ENCODE results near the gene RGS17.
"Not testable (repeated sequence)": the region's sequence is repeated elsewhere in the genome, so short reads cannot be mapped to it uniquely, and the experiment has no call there.

Gene RGS17

DNA sequence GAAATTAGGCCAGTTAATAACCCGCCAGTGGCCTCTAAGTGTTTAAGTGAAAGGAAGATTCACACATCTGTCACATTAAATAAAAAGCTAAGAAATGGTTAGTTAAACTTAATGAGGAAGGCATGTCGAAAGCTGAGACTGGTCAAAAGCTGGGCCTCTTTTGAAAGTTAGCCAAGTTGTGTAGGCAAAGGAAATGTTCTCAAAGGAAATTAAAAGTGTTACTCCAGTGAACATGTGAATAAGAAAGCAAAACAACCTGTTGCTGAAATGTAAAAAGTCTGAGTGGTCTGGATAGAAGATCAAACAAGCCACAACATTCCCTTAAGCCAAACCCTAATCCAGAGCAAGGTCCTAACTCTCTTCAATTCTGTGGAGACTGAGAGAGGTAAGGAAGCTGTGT, 117.6 kb downstream of the RGS17 start:
- WGBS (ENCODE audit: insufficient coverage): no CpG with 5 or more reads among the region's 2 CpGs
- CTCF ChIA-PET: interaction anchor here (1.0 to 2.4 kb wide), 2 partner anchors 11 to 13 kb away, joined by 3 to 8 read pairs; no protein-coding TSS in a partner anchor
- Histone ChIP-seq H3K4me3 (ENCODE audit: control insufficient read depth in 1 of 7, extremely low read depth in 1 of 7, insufficient read depth in 4 of 7, low read depth in 2 of 7, low read length in 6 of 7) (peak overlapping the region in 1 of 7 experiments; percentile 13), H3K36me3 (ENCODE audit: control insufficient read depth in 4 of 4, insufficient read depth in 4 of 4, low read length in 3 of 4) (no peaks in the 10 kb centered on the region), H3K4me1 (ENCODE audit: control extremely low read depth in 1 of 4, control insufficient read depth in 4 of 4, insufficient read depth in 4 of 4, low read length in 3 of 4) (peaks cover 0 to 13% (median 6%) of the 10 kb centered on the region in 4 experiments), H3K9me3 (ENCODE audit: control extremely low read depth in 1 of 5, control insufficient read depth in 4 of 5, insufficient read depth in 2 of 5, low read depth in 1 of 5, low read length in 4 of 5) (no peaks in the 10 kb centered on the region), H3K27me3 (replicated peaks in 2 of 5; ENCODE audit: control insufficient read depth in 4 of 5, insufficient read depth in 5 of 5, low read length in 4 of 5) (no peaks in the 10 kb centered on the region), H3K27ac (ENCODE audit: insufficient read depth in 1 of 2, low read depth in 1 of 2, low read length in 2 of 2, poor library complexity in 1 of 2, severe bottlenecking in 2 of 2) (no peak overlapping the region)
- peak in 1 of 3 donors; percentile 20 for DNase-seq
- POLR2A ChIA-PET: no interaction called here

DNA sequence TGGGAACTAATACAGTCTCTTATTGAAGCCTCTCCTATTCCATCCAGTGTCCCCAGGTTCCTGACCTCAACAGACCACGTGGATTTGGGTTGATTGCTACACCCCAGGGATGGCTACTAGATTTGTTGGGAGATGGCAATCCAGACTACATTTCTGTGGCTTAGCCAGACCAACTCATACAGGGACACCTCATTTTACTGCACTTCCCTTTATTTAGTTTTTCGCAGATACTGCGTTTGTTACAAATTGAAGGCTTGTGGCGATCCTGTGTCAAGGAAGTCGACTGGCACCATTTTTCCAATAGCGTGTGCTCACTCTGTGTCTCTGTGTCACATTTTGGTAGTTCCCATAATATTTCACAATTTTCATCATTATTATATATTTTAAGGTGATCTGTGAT, 118.2 kb downstream of the RGS17 start:
- 87% methylated on average over 5 of the region's 6 CpGs for WGBS (ENCODE audit: insufficient coverage)
- ChIA-PET CTCF (interaction anchor here (1.0 kb wide), 1 partner anchor 13 kb away, joined by 3 read pairs; no protein-coding TSS in a partner anchor), POLR2A (no interaction called here)
- peak in 2 of 3 donors; percentile 20 to 32 for DNase-seq
- Histone ChIP-seq H3K27me3 (replicated peaks in 2 of 5; ENCODE audit: control insufficient read depth in 4 of 5, insufficient read depth in 5 of 5, low read length in 4 of 5) (no peaks in the 10 kb centered on the region), H3K4me1 (ENCODE audit: control extremely low read depth in 1 of 4, control insufficient read depth in 4 of 4, insufficient read depth in 4 of 4, low read length in 3 of 4) (peaks cover 0 to 13% (median 6%) of the 10 kb centered on the region in 4 experiments), H3K36me3 (ENCODE audit: control insufficient read depth in 4 of 4, insufficient read depth in 4 of 4, low read length in 3 of 4) (no peaks in the 10 kb centered on the region), H3K9me3 (ENCODE audit: control extremely low read depth in 1 of 5, control insufficient read depth in 4 of 5, insufficient read depth in 2 of 5, low read depth in 1 of 5, low read length in 4 of 5) (no peaks in the 10 kb centered on the region), H3K27ac (ENCODE audit: insufficient read depth in 1 of 2, low read depth in 1 of 2, low read length in 2 of 2, poor library complexity in 1 of 2, severe bottlenecking in 2 of 2) (no peak overlapping the region), H3K4me3 (ENCODE audit: control insufficient read depth in 1 of 7, extremely low read depth in 1 of 7, insufficient read depth in 4 of 7, low read depth in 2 of 7, low read length in 6 of 7) (no peak overlapping the region)

DNA sequence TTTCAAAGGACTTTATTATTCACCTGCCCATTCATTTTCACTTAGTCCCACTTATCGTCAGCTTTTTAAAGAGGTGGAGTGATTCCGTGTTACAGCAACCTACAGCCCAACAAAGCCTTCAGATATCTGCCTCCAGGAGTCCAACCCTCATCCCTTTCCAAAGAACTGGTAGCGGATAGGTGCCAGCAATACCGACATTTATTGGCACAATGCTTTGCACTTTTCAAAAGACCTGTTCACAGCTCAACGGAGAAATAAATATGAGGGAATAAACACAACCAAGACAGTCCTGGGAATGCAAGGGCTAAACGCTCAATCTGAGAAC, 127.8 kb downstream of the RGS17 start:
- DNase-seq: no peak

DNA sequence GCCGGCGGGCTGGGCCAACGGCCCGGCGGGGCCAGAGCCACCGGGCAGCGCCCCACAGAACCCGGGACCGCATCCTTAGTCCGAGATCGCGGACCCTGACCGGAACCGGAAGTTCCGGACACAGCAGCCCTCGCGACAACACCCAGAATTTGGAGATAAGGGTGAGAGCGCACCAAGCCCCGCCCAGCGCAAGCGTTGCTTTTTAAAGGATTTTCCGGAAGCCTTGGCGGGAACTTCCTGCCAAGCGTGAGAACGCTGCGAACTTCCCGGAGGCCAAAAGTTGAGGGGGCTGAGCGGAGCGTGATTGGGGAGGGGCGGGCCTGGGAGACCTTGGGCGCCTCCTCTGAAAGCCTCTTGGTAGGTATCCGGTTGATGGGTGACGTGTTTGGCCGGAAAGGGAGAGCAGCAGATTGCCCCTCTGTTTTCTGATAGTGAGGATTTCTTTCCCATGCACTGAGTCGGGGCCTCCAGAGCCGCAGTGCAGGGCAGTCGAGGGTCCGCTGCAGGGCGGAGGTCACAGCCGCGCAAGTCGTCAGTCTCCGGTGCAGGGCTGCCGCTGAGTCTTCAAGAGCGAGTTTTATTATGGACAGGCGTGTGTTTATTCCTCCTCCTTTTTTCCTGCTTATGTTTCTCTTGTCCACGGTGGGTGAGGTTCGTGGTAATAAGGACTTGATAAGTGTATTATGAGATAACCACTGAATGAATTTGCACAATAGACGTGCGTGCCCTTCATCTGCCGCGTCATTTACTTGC, 128.3 kb downstream of the RGS17 start, which contains the start of gene MTRF1L:
TSS of gene MTRF1L (minus strand) at position 97 of the 753 bp plus-strand sequence. CDS start at position 73, 24 bp downstream.
- ChIA-PET CTCF (interaction anchor here (1.0 to 1.2 kb wide), 2 partner anchors 21 to 47 kb away, joined by 3 read pairs; no protein-coding TSS in a partner anchor), POLR2A (no interaction called here)
- Histone ChIP-seq H3K4me1 (ENCODE audit: control extremely low read depth in 1 of 4, control insufficient read depth in 4 of 4, insufficient read depth in 4 of 4, low read length in 3 of 4) (peaks cover 17 to 36% (median 23%) of the 10 kb centered on the region in 4 experiments), H3K9me3 (ENCODE audit: control extremely low read depth in 1 of 5, control insufficient read depth in 4 of 5, insufficient read depth in 2 of 5, low read depth in 1 of 5, low read length in 4 of 5) (no peaks in the 10 kb centered on the region), H3K27ac (ENCODE audit: insufficient read depth in 1 of 2, low read depth in 1 of 2, low read length in 2 of 2, poor library complexity in 1 of 2, severe bottlenecking in 2 of 2) (peak within 1 kb of the TSS; percentile 72 to 92), H3K36me3 (ENCODE audit: control insufficient read depth in 4 of 4, insufficient read depth in 4 of 4, low read length in 3 of 4) (peaks cover 0 to 9% (median 1%) of the 10 kb centered on the region in 4 experiments), H3K27me3 (replicated peaks in 2 of 5; ENCODE audit: control insufficient read depth in 4 of 5, insufficient read depth in 5 of 5, low read length in 4 of 5) (no peaks in the 10 kb centered on the region), H3K4me3 (ENCODE audit: control insufficient read depth in 1 of 7, extremely low read depth in 1 of 7, insufficient read depth in 4 of 7, low read depth in 2 of 7, low read length in 6 of 7) (peak within 1 kb of the TSS; percentile 81 to 99 (median 90))
- under 1% methylated on average over 38 of the region's 52 CpGs for WGBS (ENCODE audit: insufficient coverage)
- peak; percentile 93 to 95 (median 95) for DNase-seq

More for the DNA sequence above, 127.8 kb downstream of the RGS17 start:
- Histone ChIP-seq H3K27me3 (replicated peaks in 2 of 5; ENCODE audit: control insufficient read depth in 4 of 5, insufficient read depth in 5 of 5, low read length in 4 of 5) (no peaks in the 10 kb centered on the region), H3K27ac (ENCODE audit: insufficient read depth in 1 of 2, low read depth in 1 of 2, low read length in 2 of 2, poor library complexity in 1 of 2, severe bottlenecking in 2 of 2) (peak overlapping the region; percentile 72 to 92), H3K4me1 (ENCODE audit: control extremely low read depth in 1 of 4, control insufficient read depth in 4 of 4, insufficient read depth in 4 of 4, low read length in 3 of 4) (peaks cover 17 to 36% (median 23%) of the 10 kb centered on the region in 4 experiments), H3K9me3 (ENCODE audit: control extremely low read depth in 1 of 5, control insufficient read depth in 4 of 5, insufficient read depth in 2 of 5, low read depth in 1 of 5, low read length in 4 of 5) (no peaks in the 10 kb centered on the region), H3K36me3 (ENCODE audit: control insufficient read depth in 4 of 4, insufficient read depth in 4 of 4, low read length in 3 of 4) (peaks cover 0 to 5% (median under 1%) of the 10 kb centered on the region in 4 experiments), H3K4me3 (ENCODE audit: control insufficient read depth in 1 of 7, extremely low read depth in 1 of 7, insufficient read depth in 4 of 7, low read depth in 2 of 7, low read length in 6 of 7) (peak overlapping the region; percentile 81 to 99 (median 90))
- ChIA-PET CTCF (interaction anchor here (0.8 to 1.2 kb wide), 2 partner anchors 21 to 25 kb away, joined by 3 to 4 read pairs; no protein-coding TSS in a partner anchor), POLR2A (no interaction called here)
- 2% methylated on average over 6 of the region's 6 CpGs for WGBS (ENCODE audit: insufficient coverage)

DNA sequence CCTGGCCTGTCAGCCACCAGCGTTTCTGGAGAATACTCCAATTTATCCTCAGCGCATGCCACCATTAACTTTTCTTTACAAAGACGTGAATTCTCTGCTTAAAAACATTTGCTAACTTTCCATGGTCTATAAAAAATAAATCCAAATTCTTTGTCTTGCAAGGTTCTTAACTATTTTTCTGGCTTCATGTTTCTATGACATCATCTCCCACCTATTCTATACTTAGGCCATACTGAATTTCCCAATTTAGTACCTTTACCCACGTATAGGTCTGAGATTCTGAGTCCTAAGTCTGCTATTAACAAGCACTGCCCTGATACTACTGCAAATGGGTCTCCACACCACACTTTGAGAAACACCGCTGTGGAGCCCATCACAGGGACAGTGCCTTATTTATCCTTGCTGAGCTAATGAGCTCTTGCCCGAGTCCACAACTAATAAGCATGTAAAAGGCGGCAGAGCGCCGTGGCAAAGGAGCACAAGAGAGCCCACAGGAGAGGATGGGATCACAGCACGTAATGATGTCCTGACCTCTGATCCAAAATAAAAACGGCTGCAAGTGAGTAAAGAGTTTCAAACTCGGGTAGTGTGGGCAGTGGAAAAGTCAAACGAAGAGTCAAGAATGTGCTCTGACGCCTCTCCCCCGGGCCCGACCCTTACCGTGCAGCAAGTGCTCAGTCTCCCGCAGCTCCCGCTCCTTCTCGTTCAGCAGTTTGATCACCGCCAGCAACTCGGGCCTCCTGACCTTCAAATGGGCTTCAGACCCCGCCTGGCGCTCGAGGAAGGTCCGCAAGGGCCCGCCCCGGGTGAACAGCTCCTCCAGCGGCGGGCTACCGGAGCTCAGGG, 129.1 kb downstream of the RGS17 start:
- peak; percentile 12 to 53 (median 37) for DNase-seq
- Histone ChIP-seq H3K4me1 (ENCODE audit: control extremely low read depth in 1 of 4, control insufficient read depth in 4 of 4, insufficient read depth in 4 of 4, low read length in 3 of 4) (peaks cover 17 to 36% (median 23%) of the 10 kb centered on the region in 4 experiments), H3K27me3 (replicated peaks in 2 of 5; ENCODE audit: control insufficient read depth in 4 of 5, insufficient read depth in 5 of 5, low read length in 4 of 5) (no peaks in the 10 kb centered on the region), H3K27ac (ENCODE audit: insufficient read depth in 1 of 2, low read depth in 1 of 2, low read length in 2 of 2, poor library complexity in 1 of 2, severe bottlenecking in 2 of 2) (peak overlapping the region; percentile 72 to 92), H3K9me3 (ENCODE audit: control extremely low read depth in 1 of 5, control insufficient read depth in 4 of 5, insufficient read depth in 2 of 5, low read depth in 1 of 5, low read length in 4 of 5) (no peaks in the 10 kb centered on the region), H3K36me3 (ENCODE audit: control insufficient read depth in 4 of 4, insufficient read depth in 4 of 4, low read length in 3 of 4) (peaks cover 0 to 16% (median 5%) of the 10 kb centered on the region in 4 experiments), H3K4me3 (ENCODE audit: control insufficient read depth in 1 of 7, extremely low read depth in 1 of 7, insufficient read depth in 4 of 7, low read depth in 2 of 7, low read length in 6 of 7) (peak overlapping the region; percentile 81 to 99 (median 90))
- WGBS (ENCODE audit: insufficient coverage): 11% methylated on average over 13 of the region's 31 CpGs
- CTCF ChIA-PET: interaction anchor here (0.7 to 1.2 kb wide), 3 partner anchors 17 to 46 kb away, joined by 3 read pairs; no protein-coding TSS in a partner anchor
- POLR2A ChIA-PET: no interaction called here

DNA sequence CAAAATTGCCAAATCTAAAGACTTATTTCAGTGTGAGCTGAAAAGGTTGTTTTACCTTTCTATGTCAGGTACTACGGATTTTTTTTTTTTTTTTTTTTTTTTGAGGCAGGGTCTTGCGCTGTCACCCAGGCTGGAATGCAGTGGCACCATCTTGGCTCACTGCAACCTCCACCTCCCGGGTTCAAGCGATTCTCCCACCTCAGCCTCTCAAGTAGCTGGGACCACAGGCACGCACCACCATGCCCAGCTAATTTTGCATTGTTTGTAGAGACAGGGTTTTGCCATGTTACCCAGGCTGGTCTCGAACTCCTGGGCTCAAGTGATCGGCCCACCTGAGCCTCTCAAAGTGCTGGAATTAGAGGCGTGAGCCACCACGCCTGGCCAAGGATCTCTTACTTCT, 130.3 kb downstream of the RGS17 start:
- peak overlapping the region in 2 of 7 experiments; percentile 81 to 93 for H3K4me3 ChIP-seq (ENCODE audit: control insufficient read depth in 1 of 7, extremely low read depth in 1 of 7, insufficient read depth in 4 of 7, low read depth in 2 of 7, low read length in 6 of 7)
- CTCF ChIA-PET: interaction anchor here (0.7 to 1.4 kb wide), 7 partner anchors 13 to 53 kb away, joined by 3 to 4 read pairs (median 3); partner anchors contain the start of gene FBXO5
- WGBS (ENCODE audit: insufficient coverage): 97% methylated on average over 9 of the region's 9 CpGs
- H3K27ac ChIP-seq (ENCODE audit: insufficient read depth in 1 of 2, low read depth in 1 of 2, low read length in 2 of 2, poor library complexity in 1 of 2, severe bottlenecking in 2 of 2); H3K9me3 ChIP-seq (ENCODE audit: control extremely low read depth in 1 of 5, control insufficient read depth in 4 of 5, insufficient read depth in 2 of 5, low read depth in 1 of 5, low read length in 4 of 5); DNase-seq; H3K27me3 ChIP-seq (replicated peaks in 2 of 5; ENCODE audit: control insufficient read depth in 4 of 5, insufficient read depth in 5 of 5, low read length in 4 of 5); POLR2A ChIA-PET: not testable (repeated sequence)
- H3K36me3 ChIP-seq (ENCODE audit: control insufficient read depth in 4 of 4, insufficient read depth in 4 of 4, low read length in 3 of 4): peaks cover 0 to 21% (median 11%) of the 10 kb centered on the region in 4 experiments
- H3K4me1 ChIP-seq (ENCODE audit: control extremely low read depth in 1 of 4, control insufficient read depth in 4 of 4, insufficient read depth in 4 of 4, low read length in 3 of 4): peaks cover 17 to 36% (median 23%) of the 10 kb centered on the region in 4 experiments
